ENCODE data around the gene ZNF580. TPM values are rescaled to one million over a fixed set of nuclear protein-coding genes. Genes with fewer than 3 reads are reported as not detected.

ZNF580 gene
- polyA plus RNA-seq, 3 donors = 9.7 to 46.5 (median 10.7) TPM

- H3K27me3 Mint-ChIP-seq (ENCODE audit: low read depth in 3 of 3) = no peaks in the 10 kb centered on the region
- peaks cover 62% of the 10 kb centered on the region for H3K4me1 Mint-ChIP-seq
- Histone ChIP-seq H3K79me2 (ENCODE audit: insufficient read depth, low read length) (peaks cover 81% of the 10 kb centered on the region), H3K9ac (ENCODE audit: insufficient read depth, low read length, poor library complexity, severe bottlenecking) (peak overlapping the region; percentile 78), H3K36me3 (replicated peaks in 1 of 2; ENCODE audit: control insufficient read depth in 1 of 2, insufficient read depth in 2 of 2, low read length in 2 of 2) (peaks cover 4 to 37% of the 10 kb centered on the region in 2 donors), H3K4me3 (replicated peaks in 1 of 3; ENCODE audit: low read depth in 2 of 3, low read length in 3 of 3) (peak overlapping the region; percentile 64 to 92 (median 81)), H3K4me1 (ENCODE audit: control insufficient read depth in 1 of 2, insufficient read depth in 2 of 2, low read length in 2 of 2) (peaks cover 34 to 60% of the 10 kb centered on the region in 2 donors), H2AFZ (ENCODE audit: insufficient read depth, low read depth, low read length, poor library complexity, severe bottlenecking) (peak overlapping the region; percentile 65), H3K27ac (ENCODE audit: low read depth in 1 of 2, low read length in 2 of 2) (peak overlapping the region; percentile 76 to 85), H3K9me3 (replicated peaks in 1 of 2; ENCODE audit: control insufficient read depth in 1 of 2, insufficient read depth in 1 of 2, low read length in 2 of 2) (no peaks in the 10 kb centered on the region), H4K20me1 (ENCODE audit: insufficient read depth, low read length) (peaks cover 35% of the 10 kb centered on the region), H3K27me3 (ENCODE audit: control insufficient read depth in 2 of 2, insufficient read depth in 2 of 2, low read length in 2 of 2) (no peaks in the 10 kb centered on the region), H3K4me2 (replicated peaks; ENCODE audit: extremely low read depth, low read length, poor library complexity, severe bottlenecking) (peak overlapping the region; percentile 77)
- H3K4me3 Mint-ChIP-seq = peak overlapping the region; percentile 82 to 92
- no peaks in the 10 kb centered on the region for H3K9me3 Mint-ChIP-seq
- 0% methylated on average over 26 of the region's 43 CpGs for WGBS (ENCODE audit: insufficient coverage)
- TF ChIP-seq CTCF (IDR thresholded peaks at IDR 0.05) = no peak
- peaks cover 22 to 39% of the 10 kb centered on the region in 2 donors for H3K36me3 Mint-ChIP-seq
- peak; percentile 87 to 90 (median 88) for DNase-seq
- H3K27ac Mint-ChIP-seq = peak overlapping the region; percentile 92 to 97 (median 93)
- intact Hi-C loops (cut with micrococcal nuclease) = loop anchor here in 1 of 2 donors (5.0 to 10.0 kb wide), 3 partner anchors 37 to 200 kb away; partner anchors contain the start of genes UBE2S, ZNF580 and ZNF581
These were observed 35.6 kb upstream of the ZNF580 start for GRCh38 chr19:55605207-55605636.

GRCh38 chr19:55605637-55606470 lies 34.9 kb upstream of the ZNF580 start, which contains the start of gene ZNF865:
TSS of gene ZNF865 (plus strand) at chr19:55605647. CDS start at chr19:55613619, 7,972 bp downstream.
- Mint-ChIP-seq H3K27ac (peak within 1 kb of the TSS; percentile 93 to 97 (median 96)), H3K36me3 (peaks cover 27 to 45% of the 10 kb centered on the region in 2 donors), H3K27me3 (ENCODE audit: low read depth in 3 of 3) (no peaks in the 10 kb centered on the region), H3K4me1 (peaks cover 66% of the 10 kb centered on the region), H3K9me3 (no peaks in the 10 kb centered on the region), H3K4me3 (peak within 1 kb of the TSS; percentile 94 to 98)
- peak within 1 kb of the TSS; percentile 78 for H3K9ac ChIP-seq (ENCODE audit: insufficient read depth, low read length, poor library complexity, severe bottlenecking)
- H4K20me1 ChIP-seq (ENCODE audit: insufficient read depth, low read length) = peaks cover 41% of the 10 kb centered on the region
- H3K4me2 ChIP-seq (replicated peaks; ENCODE audit: extremely low read depth, low read length, poor library complexity, severe bottlenecking) = peak within 1 kb of the TSS; percentile 77
- H3K79me2 ChIP-seq (ENCODE audit: insufficient read depth, low read length) = peaks cover 80% of the 10 kb centered on the region
- H3K4me1 ChIP-seq (ENCODE audit: control insufficient read depth in 1 of 2, insufficient read depth in 2 of 2, low read length in 2 of 2) = peaks cover 31 to 57% of the 10 kb centered on the region in 2 donors
- intact Hi-C loops (cut with micrococcal nuclease) = loop anchor here (2.0 to 10.0 kb wide), 4 partner anchors 15 to 201 kb away; partner anchors contain the start of genes UBE2S (in 1 of the 2), ZNF580 (in 1 of the 2) and ZNF581 (in 1 of the 2)
- peak; percentile 75 for TF ChIP-seq CTCF (IDR thresholded peaks at IDR 0.05)
- H3K36me3 ChIP-seq (replicated peaks in 1 of 2; ENCODE audit: control insufficient read depth in 1 of 2, insufficient read depth in 2 of 2, low read length in 2 of 2) = peaks cover 4 to 43% of the 10 kb centered on the region in 2 donors
- H3K4me3 ChIP-seq (replicated peaks in 1 of 3; ENCODE audit: low read depth in 2 of 3, low read length in 3 of 3) = peak within 1 kb of the TSS; percentile 81 to 92 (median 92)
- DNase-seq = peak; percentile 47 to 79 (median 52)
- no peaks in the 10 kb centered on the region for H3K9me3 ChIP-seq (replicated peaks in 1 of 2; ENCODE audit: control insufficient read depth in 1 of 2, insufficient read depth in 1 of 2, low read length in 2 of 2)
- peak within 1 kb of the TSS; percentile 76 to 85 for H3K27ac ChIP-seq (ENCODE audit: low read depth in 1 of 2, low read length in 2 of 2)
- peak within 1 kb of the TSS; percentile 65 for H2AFZ ChIP-seq (ENCODE audit: insufficient read depth, low read depth, low read length, poor library complexity, severe bottlenecking)
- 0% methylated on average over 32 of the region's 44 CpGs for WGBS (ENCODE audit: insufficient coverage)
- no peaks in the 10 kb centered on the region for H3K27me3 ChIP-seq (ENCODE audit: control insufficient read depth in 2 of 2, insufficient read depth in 2 of 2, low read length in 2 of 2)

Measured in CD14-positive monocyte (primary cell).